Endodermal cell (in vitro differentiated cells): ENCODE measurements around the gene ERC1. TPM values are rescaled to one million over a fixed set of nuclear protein-coding genes. Genes with fewer than 3 reads are reported as not detected.

Experiments used
- DNase-seq: peaks from one replicate; pipeline ENCODE4 v3.0.0-alpha.2; 2017
- H3K27ac ChIP-seq: 2 replicates; pipeline ENCODE4 v1.5.1; 2013; ENCODE audit warnings: mild to moderate bottlenecking, low read depth, low read length, moderate library complexity
- H3K27me3 ChIP-seq: 2 replicates; pipeline ENCODE4 v1.6.1; 2013; ENCODE audit warnings: mild to moderate bottlenecking, low read length, moderate library complexity; ENCODE audit not compliant: insufficient read depth, control insufficient read depth, poor library complexity, severe bottlenecking
- H3K36me3 ChIP-seq: 2 replicates; pipeline ENCODE4 v1.7.0; 2013; ENCODE audit warnings: mild to moderate bottlenecking, low read length, moderate library complexity; ENCODE audit not compliant: control insufficient read depth, insufficient read depth
- H3K4me1 ChIP-seq: one replicate; pipeline ENCODE4 v1.7.0; 2013; ENCODE audit warnings: low read length; ENCODE audit not compliant: control insufficient read depth, insufficient read depth
- H3K4me3 ChIP-seq: 2 replicates; pipeline ENCODE4 v1.5.1; 2013; ENCODE audit warnings: mild to moderate bottlenecking, low read length, moderate library complexity
- H3K9ac ChIP-seq: 2 replicates; pipeline ENCODE4 v1.6.1; 2013; ENCODE audit warnings: mild to moderate bottlenecking, low read length, moderate library complexity; ENCODE audit not compliant: poor library complexity, severe bottlenecking; ENCODE audit errors: extremely low read depth
- H3K9me3 ChIP-seq: 2 replicates; pipeline ENCODE4 v1.6.1; 2013; ENCODE audit warnings: mild to moderate bottlenecking, low read length, moderate library complexity; ENCODE audit not compliant: control insufficient read depth
- H3K27ac Mint-ChIP-seq: 2 replicates; pipeline ENCODE4 v1.8.0; 2020; ENCODE audit warnings: mixed read lengths
- H3K27me3 Mint-ChIP-seq: 2 replicates; pipeline ENCODE4 v1.8.0; 2021; ENCODE audit warnings: mild to moderate bottlenecking, mixed read lengths; ENCODE audit not compliant: insufficient read depth
- H3K36me3 Mint-ChIP-seq: 2 replicates; pipeline ENCODE4 v1.8.0; 2020; ENCODE audit warnings: low read depth, mixed read lengths
- H3K4me1 Mint-ChIP-seq: 2 replicates; pipeline ENCODE4 v1.8.0; 2020; ENCODE audit warnings: mixed read lengths
- H3K4me3 Mint-ChIP-seq: 2 replicates; pipeline ENCODE4 v1.8.0; 2020; ENCODE audit warnings: mild to moderate bottlenecking, moderate library complexity, mixed read lengths
- H3K9me3 Mint-ChIP-seq: 2 replicates; pipeline ENCODE4 v1.8.0; 2020; ENCODE audit warnings: mild to moderate bottlenecking, mixed read lengths
- CTCF ChIP-seq: fragments of 200-600 bp; sonication (generic); conservative IDR thresholded peaks from 2 replicates; pipeline ENCODE4 v1.5.0; 2021; ENCODE audit warnings: antibody characterized with exemption, mild to moderate bottlenecking
- WGBS, 2 experiments: methylation state at CpG; one replicate each; pipeline versions ENCODE4 v1.1.5 to v1.1.7; 2013; ENCODE audit warnings: missing lambda C conversion rate in 2 of 2, mixed read lengths in 1 of 2; ENCODE audit not compliant: insufficient coverage in 1 of 2, insufficient read length in 1 of 2; 5-methylcytosine and 5-hydroxymethylcytosine counted together
- total RNA-seq, 2 donors: library from RNA; stranded (reverse); fragmentation: NEBNext Ultra II Directional in 1 of 2; extraction: Animal tissue kit (Norgen Biotek cat#: 25700) in 1 of 2; gene quantifications; 2 replicates in 1 of 2; 3 replicates in 1 of 2; pipeline ENCODE4 v1.2.1, GENCODE V29; 2021

ERC1 gene
- total RNA-seq, 2 donors from 2014 or later = 60.6 to 159 TPM

- Histone ChIP-seq H3K27ac (no peak overlapping the region), H3K27me3 (no peaks in the 10 kb centered on the region), H3K9ac (no peak overlapping the region), H3K4me1 (no peaks in the 10 kb centered on the region), H3K36me3 (peaks cover 5% of the 10 kb centered on the region), H3K4me3 (no peak overlapping the region), H3K9me3 (peaks cover 45% of the 10 kb centered on the region)
- no peak for TF ChIP-seq CTCF
- no peak for DNase-seq
- peaks cover 2% of the 10 kb centered on the region for H3K27me3 Mint-ChIP-seq
- WGBS, 2 experiments = 89 to 90% methylated on average over 3 to 4 of the region's 4 CpGs
- H3K27ac Mint-ChIP-seq = no peak overlapping the region
- peaks cover 42% of the 10 kb centered on the region for H3K9me3 Mint-ChIP-seq
- no peak overlapping the region for H3K4me3 Mint-ChIP-seq
- H3K36me3 Mint-ChIP-seq = peaks cover 55% of the 10 kb centered on the region
- peaks cover 13% of the 10 kb centered on the region for H3K4me1 Mint-ChIP-seq
Measured at GRCh38 chr12:1422604-1423315, 431.7 kb downstream of the ERC1 start.

- no peak for TF ChIP-seq CTCF
- Histone ChIP-seq H3K4me1 (no peaks in the 10 kb centered on the region), H3K27ac (no peak overlapping the region), H3K27me3 (no peaks in the 10 kb centered on the region), H3K9ac (no peak overlapping the region), H3K4me3 (no peak overlapping the region), H3K9me3 (peaks cover 31% of the 10 kb centered on the region), H3K36me3 (peaks cover 5% of the 10 kb centered on the region)
- Mint-ChIP-seq H3K27ac (peak overlapping the region; percentile 4), H3K4me3 (no peak overlapping the region), H3K27me3 (peaks cover 2% of the 10 kb centered on the region), H3K36me3 (peaks cover 36% of the 10 kb centered on the region), H3K9me3 (peaks cover 33% of the 10 kb centered on the region), H3K4me1 (peaks cover 13% of the 10 kb centered on the region)
- WGBS, 2 experiments = 93 to 95% methylated on average over 2 to 3 of the region's 4 CpGs
- DNase-seq = no peak
Measured at GRCh38 chr12:1424674-1425395, 433.8 kb downstream of the ERC1 start.

GRCh38 chr12:1425396-1425729, 434.3 kb downstream of the ERC1 start:
- peaks cover 27% of the 10 kb centered on the region for H3K9me3 ChIP-seq
- H3K4me3 ChIP-seq = no peak overlapping the region
- Mint-ChIP-seq H3K9me3 (peaks cover 29% of the 10 kb centered on the region), H3K27ac (peak overlapping the region; percentile 4), H3K4me1 (peaks cover 13% of the 10 kb centered on the region), H3K36me3 (peaks cover 33% of the 10 kb centered on the region), H3K27me3 (peaks cover 2% of the 10 kb centered on the region), H3K4me3 (no peak overlapping the region)
- no peak for DNase-seq
- TF ChIP-seq CTCF = no peak
- H3K9ac ChIP-seq = no peak overlapping the region
- no peaks in the 10 kb centered on the region for H3K27me3 ChIP-seq
- peaks cover 5% of the 10 kb centered on the region for H3K36me3 ChIP-seq
- WGBS, 2 experiments = 92 to 95% methylated on average over 3 of the region's 3 CpGs
- no peaks in the 10 kb centered on the region for H3K4me1 ChIP-seq
- H3K27ac ChIP-seq = no peak overlapping the region
